Skeletal muscle satellite cell (primary cell): ENCODE measurements around the gene GRK4.
A peak's percentile ranks its signal among the peaks of the same experiment; 100 is the strongest.
"Not testable (repeated sequence)": the region's sequence is repeated elsewhere in the genome, so short reads cannot be mapped to it uniquely, and the experiment has no call there.

ENCODE experiments used
- H3K27me3 ChIP-seq: 2 replicates; pipeline ENCODE4 v1.7.0; 2013; ENCODE audit warnings: low read length; ENCODE audit not compliant: control insufficient read depth, insufficient read depth
- H3K36me3 ChIP-seq: 2 replicates; pipeline ENCODE4 v1.7.0; 2013; ENCODE audit warnings: mild to moderate bottlenecking, control low read depth, low read length; ENCODE audit not compliant: insufficient read depth
- H3K4me1 ChIP-seq: 2 replicates; pipeline ENCODE4 v1.7.0; 2013; ENCODE audit warnings: low read length; ENCODE audit not compliant: control insufficient read depth, insufficient read depth
- H3K4me2 ChIP-seq: 2 replicates; pipeline ENCODE4 v1.7.0; 2013; ENCODE audit warnings: mild to moderate bottlenecking, low read length
- H3K4me3 ChIP-seq: 2 replicates; pipeline ENCODE4 v1.7.0; 2013; ENCODE audit warnings: low read length
- H3K9ac ChIP-seq: 2 replicates; pipeline ENCODE4 v1.7.0; 2013; ENCODE audit warnings: mild to moderate bottlenecking, low read depth, low read length, moderate library complexity
- H3K9me3 ChIP-seq: replicated peaks from 2 replicates; pipeline ENCODE4 v1.7.0; 2013; ENCODE audit warnings: mild to moderate bottlenecking, control low read depth, low read length

The GRK4 gene

GRCh38 chr4:2958446-2958845 lies 4.9 kb upstream of the GRK4 start:
- peak overlapping the region; percentile 13 for H3K4me3 ChIP-seq

GRCh38 chr4:2960450-2960849 lies 2.9 kb upstream of the GRK4 start:
- H3K4me3 ChIP-seq, H3K9ac ChIP-seq, H3K27me3 ChIP-seq, H3K4me2 ChIP-seq, H3K9me3 ChIP-seq: not testable (repeated sequence)
- Histone ChIP-seq H3K36me3 (peaks cover 22% of the 10 kb centered on the region), H3K4me1 (peaks cover 36% of the 10 kb centered on the region)

More at GRCh38 chr4:2958446-2958845, 4.9 kb upstream of the GRK4 start:
- Histone ChIP-seq H3K4me1 (peaks cover 29% of the 10 kb centered on the region), H3K36me3 (peaks cover 35% of the 10 kb centered on the region), H3K9ac (peak overlapping the region; percentile 1), H3K4me2 (peak overlapping the region; percentile 63), H3K27me3 (no peaks in the 10 kb centered on the region), H3K9me3 (no peaks in the 10 kb centered on the region)

GRCh38 chr4:2961421-2961810 lies 2.0 kb upstream of the GRK4 start:
- H3K27me3 ChIP-seq: no peaks in the 10 kb centered on the region
- peak overlapping the region; percentile 95 for H3K4me3 ChIP-seq
- H3K36me3 ChIP-seq: peaks cover 12% of the 10 kb centered on the region
- peaks cover 36% of the 10 kb centered on the region for H3K4me1 ChIP-seq
- peak overlapping the region; percentile 94 for H3K4me2 ChIP-seq
- H3K9me3 ChIP-seq: no peaks in the 10 kb centered on the region
- H3K9ac ChIP-seq: peak overlapping the region; percentile 96

- Histone ChIP-seq H3K4me1 (peaks cover 36% of the 10 kb centered on the region), H3K9ac (peak overlapping the region; percentile 96), H3K9me3 (no peaks in the 10 kb centered on the region), H3K4me3 (peak overlapping the region; percentile 95), H3K27me3 (no peaks in the 10 kb centered on the region), H3K36me3 (peaks cover 7% of the 10 kb centered on the region), H3K4me2 (peak overlapping the region; percentile 94)
Observed at GRCh38 chr4:2961811-2962441, 1.4 kb upstream of the GRK4 start.

GRCh38 chr4:2962614-2963174 lies 677 bp upstream of the GRK4 start:
- peak overlapping the region; percentile 96 for H3K9ac ChIP-seq
- peaks cover 31% of the 10 kb centered on the region for H3K4me1 ChIP-seq
- no peaks in the 10 kb centered on the region for H3K27me3 ChIP-seq
- peak overlapping the region; percentile 94 for H3K4me2 ChIP-seq
- no peaks in the 10 kb centered on the region for H3K9me3 ChIP-seq
- H3K36me3 ChIP-seq: peaks cover 1% of the 10 kb centered on the region
- peak overlapping the region; percentile 95 for H3K4me3 ChIP-seq

- H3K27me3 ChIP-seq: no peaks in the 10 kb centered on the region
Observed at GRCh38 chr4:2963966-2964471, 648 bp downstream of the GRK4 start.

GRCh38 chr4:2964706-2965258 lies 1.4 kb downstream of the GRK4 start:
- H3K4me2 ChIP-seq: peak overlapping the region; percentile 95
- peak overlapping the region; percentile 95 for H3K4me3 ChIP-seq
- peak overlapping the region; percentile 96 for H3K9ac ChIP-seq
- no peaks in the 10 kb centered on the region for H3K9me3 ChIP-seq
- peaks cover 16% of the 10 kb centered on the region for H3K4me1 ChIP-seq
- H3K27me3 ChIP-seq: no peaks in the 10 kb centered on the region
- H3K36me3 ChIP-seq: no peaks in the 10 kb centered on the region

More at GRCh38 chr4:2963966-2964471, 648 bp downstream of the GRK4 start:
- no peaks in the 10 kb centered on the region for H3K9me3 ChIP-seq
- peak overlapping the region; percentile 95 for H3K4me2 ChIP-seq
- H3K36me3 ChIP-seq: no peaks in the 10 kb centered on the region
- peaks cover 18% of the 10 kb centered on the region for H3K4me1 ChIP-seq
- peak overlapping the region; percentile 96 for H3K9ac ChIP-seq
- peak overlapping the region; percentile 95 for H3K4me3 ChIP-seq

GRCh38 chr4:2965262-2965661 lies 1.9 kb downstream of the GRK4 start:
- H3K4me3 ChIP-seq: no peak overlapping the region
- H3K27me3 ChIP-seq: no peaks in the 10 kb centered on the region
- peak overlapping the region; percentile 95 for H3K4me2 ChIP-seq
- H3K9ac ChIP-seq: peak overlapping the region; percentile 96
- no peaks in the 10 kb centered on the region for H3K9me3 ChIP-seq
- no peaks in the 10 kb centered on the region for H3K36me3 ChIP-seq
- peaks cover 16% of the 10 kb centered on the region for H3K4me1 ChIP-seq

GRCh38 chr4:2968381-2968780 lies 5.0 kb downstream of the GRK4 start:
- H3K4me3 ChIP-seq: no peak overlapping the region
- peaks cover 7% of the 10 kb centered on the region for H3K4me1 ChIP-seq
- no peaks in the 10 kb centered on the region for H3K36me3 ChIP-seq
- no peaks in the 10 kb centered on the region for H3K27me3 ChIP-seq
- no peak overlapping the region for H3K9ac ChIP-seq
- no peak overlapping the region for H3K4me2 ChIP-seq
- H3K9me3 ChIP-seq: no peaks in the 10 kb centered on the region

- Histone ChIP-seq H3K4me2 (no peak overlapping the region), H3K36me3 (no peaks in the 10 kb centered on the region), H3K9ac (no peak overlapping the region), H3K4me3 (no peak overlapping the region), H3K27me3 (no peaks in the 10 kb centered on the region), H3K9me3 (no peaks in the 10 kb centered on the region), H3K4me1 (no peaks in the 10 kb centered on the region)
Observed at GRCh38 chr4:2971275-2971674, 7.9 kb downstream of the GRK4 start.

GRCh38 chr4:2977211-2978088 lies 14.1 kb downstream of the GRK4 start:
- H3K9ac ChIP-seq: no peak overlapping the region
- no peaks in the 10 kb centered on the region for H3K36me3 ChIP-seq
- H3K4me3 ChIP-seq: no peak overlapping the region
- peaks cover 9% of the 10 kb centered on the region for H3K4me1 ChIP-seq
- H3K4me2 ChIP-seq: no peak overlapping the region
- peaks cover 5% of the 10 kb centered on the region for H3K27me3 ChIP-seq
- H3K9me3 ChIP-seq: peaks cover 4% of the 10 kb centered on the region
